Stimulated activated CD8-positive, alpha-beta memory T cell treated with anti-CD3 and anti-CD28 coated beads, Interleukin-15, amount 100 ng/mL, for 1 hour (primary cell): ENCODE measurements around the gene SYNGR3.
"Not testable (repeated sequence)": the region's sequence is repeated elsewhere in the genome, so short reads cannot be mapped to it uniquely, and the experiment has no call there.

Experiments used
- DNase-seq: peaks from one replicate; pipeline ENCODE4 v3.0.0-alpha.2; 2020; ENCODE audit warnings: low read depth

The SYNGR3 gene

DNA sequence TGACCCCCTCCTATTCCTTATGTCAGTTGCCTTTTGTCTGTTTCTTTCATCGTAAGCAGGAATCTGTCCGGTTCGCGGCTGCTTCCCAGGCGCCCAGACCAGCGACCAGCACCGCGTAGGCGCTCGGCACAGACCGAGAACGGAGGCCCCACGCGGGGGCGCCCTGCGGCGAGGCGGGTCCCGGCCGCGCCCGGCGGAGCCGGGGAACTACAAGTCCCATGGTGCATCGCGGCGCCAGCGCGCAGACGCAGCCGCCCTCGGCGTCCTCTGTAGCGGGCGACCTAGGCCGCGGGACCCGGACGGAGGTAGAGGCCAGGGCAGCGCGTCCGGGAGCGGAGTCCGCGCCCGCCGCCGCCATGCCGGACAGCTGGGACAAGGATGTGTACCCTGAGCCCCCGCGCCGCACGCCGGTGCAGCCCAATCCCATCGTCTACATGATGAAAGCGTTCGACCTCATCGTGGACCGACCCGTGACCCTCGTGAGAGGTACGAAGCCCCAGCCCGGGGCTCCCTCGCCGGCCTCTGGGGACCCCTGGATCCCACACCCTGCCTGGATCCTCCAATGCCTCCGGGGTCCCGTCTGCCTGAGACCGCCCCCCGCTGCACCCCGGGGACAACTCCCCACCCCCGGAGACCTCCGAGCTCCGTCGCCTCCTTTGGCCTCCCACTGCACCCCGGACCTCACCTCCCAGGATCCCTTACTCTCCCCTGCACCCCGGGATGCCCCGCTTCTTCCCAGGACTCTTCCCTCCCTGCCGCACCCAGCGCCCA lies 30.3 kb upstream of the SYNGR3 start, which contains the start of gene NDUFB10:
TSS of gene NDUFB10 (plus strand) at position 270 of the 771 bp plus-strand sequence. CDS start at position 357, 87 bp downstream.
- DNase-seq = peak; percentile 85

DNA sequence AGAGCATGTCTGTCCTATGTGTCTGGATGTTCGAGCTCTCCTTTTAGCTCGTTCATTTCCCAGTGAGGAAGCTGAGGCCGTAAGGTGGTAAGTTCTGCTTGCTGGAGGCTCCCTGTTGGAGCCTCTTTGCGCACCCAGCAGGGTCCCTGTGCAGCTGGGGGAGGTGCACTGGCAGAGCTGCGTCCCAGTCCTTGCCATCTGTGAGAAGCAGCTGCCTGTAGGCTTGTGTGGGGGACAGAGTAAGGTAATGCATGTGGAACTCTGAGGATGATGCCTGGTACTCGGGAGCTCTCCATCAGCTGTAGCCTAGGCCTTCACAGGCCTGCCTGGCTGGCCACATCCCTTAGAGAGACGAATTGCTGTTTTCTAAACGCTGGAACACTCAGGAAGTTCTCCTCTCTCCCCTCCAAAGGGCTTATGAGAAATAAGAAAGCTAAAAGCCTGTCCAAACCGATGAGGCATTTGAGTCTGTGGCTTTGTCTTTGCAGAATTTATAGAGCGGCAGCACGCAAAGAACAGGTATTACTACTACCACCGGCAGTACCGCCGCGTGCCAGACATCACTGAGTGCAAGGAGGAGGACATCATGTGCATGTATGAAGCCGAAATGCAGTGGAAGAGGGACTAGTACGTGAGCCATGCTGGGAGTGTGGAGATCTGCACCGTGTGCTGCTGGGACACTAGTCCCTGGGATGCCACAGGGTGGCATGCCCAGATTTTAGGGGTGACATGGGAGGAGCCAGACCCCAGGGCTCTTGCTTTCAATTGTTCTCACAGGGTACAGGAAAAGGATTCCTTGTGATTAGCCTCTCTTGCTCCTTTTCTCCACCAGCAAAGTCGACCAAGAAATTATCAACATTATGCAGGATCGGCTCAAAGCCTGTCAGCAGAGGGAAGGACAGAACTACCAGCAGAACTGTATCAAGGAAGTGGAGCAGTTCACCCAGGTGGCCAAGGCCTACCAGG lies 28.8 kb upstream of the SYNGR3 start:
- no peak for DNase-seq

DNA sequence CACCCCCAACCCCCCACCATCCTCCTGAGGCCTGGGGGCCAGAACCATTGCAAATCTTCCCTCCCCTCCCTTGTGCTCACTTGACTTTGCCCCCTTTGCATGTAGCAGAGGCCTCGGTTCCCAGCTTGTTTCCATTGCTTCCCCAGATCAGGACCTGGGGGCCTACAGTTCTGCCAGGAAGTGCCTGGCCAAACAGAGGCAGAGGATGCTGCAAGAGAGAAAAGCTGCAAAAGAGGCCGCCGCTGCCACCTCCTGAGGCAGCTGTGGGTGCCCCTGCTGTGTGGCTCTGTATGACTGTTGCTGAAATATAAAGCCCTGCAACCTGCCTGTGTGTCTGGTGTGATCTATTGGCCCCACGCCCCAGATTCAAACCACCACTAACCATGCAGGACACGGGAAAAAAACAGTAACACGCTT lies 28.1 kb upstream of the SYNGR3 start:
- DNase-seq = no peak

DNA sequence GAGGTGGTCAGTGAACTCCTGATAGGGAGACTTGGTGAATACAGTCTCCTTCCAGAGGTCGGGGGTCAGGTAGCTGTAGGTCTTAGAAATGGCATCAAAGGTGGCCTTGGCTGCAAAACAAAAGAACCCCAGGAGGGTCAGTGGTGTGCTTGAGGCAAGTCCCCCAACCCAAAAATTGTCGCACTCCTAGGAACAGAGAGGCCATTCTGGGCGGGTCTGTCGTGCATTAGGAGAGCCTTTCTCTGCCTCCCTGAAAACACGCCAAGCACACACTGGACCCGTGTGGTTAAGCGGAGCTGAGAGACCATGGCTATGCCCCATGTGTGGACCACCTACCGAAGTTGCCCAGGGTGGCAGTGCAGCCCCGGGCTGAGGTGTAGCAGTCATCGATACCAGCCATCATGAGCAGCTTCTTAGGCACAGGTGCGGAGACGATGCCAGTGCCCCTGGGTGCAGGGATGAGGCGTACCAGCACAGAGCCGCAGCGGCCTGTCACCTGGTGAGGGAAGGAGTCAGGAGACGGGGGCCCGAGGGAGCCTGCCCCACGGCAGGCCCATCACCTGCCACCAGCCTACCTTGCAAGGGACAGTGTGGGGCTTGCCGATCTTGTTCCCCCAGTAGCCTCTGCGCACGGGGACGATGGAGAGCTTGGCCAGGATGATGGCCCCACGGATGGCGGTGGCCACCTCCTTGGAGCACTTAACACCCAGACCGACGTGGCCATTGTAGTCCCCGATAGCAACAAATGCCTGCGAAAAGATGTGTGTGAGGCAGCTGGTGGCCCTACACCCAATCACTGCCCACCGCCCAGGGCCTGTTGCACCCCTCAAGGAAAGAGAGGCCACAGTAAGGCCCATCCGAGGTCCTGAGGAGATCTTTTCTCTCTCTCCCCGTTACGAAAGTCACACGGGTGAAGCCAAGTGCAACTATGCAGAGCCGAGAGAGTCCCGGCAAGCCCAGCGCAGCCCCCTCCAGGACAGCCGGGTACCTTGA lies 27.3 kb upstream of the SYNGR3 start:
- DNase-seq = not testable (repeated sequence)

GRCh38 chr16:1963806-1964505 lies 25.8 kb upstream of the SYNGR3 start:
- no peak for DNase-seq

- DNase-seq = peak; percentile 93
These were observed 25.0 kb upstream of the SYNGR3 start, which contains the start of gene RPS2 for GRCh38 chr16:1964506-1965395. Gene RPS2 (minus strand): TSS chr16:1964826. CDS start chr16:1964625, 201 bp downstream.

- no peak for DNase-seq
These were observed 24.3 kb upstream of the SYNGR3 start for GRCh38 chr16:1965396-1966001.

DNA sequence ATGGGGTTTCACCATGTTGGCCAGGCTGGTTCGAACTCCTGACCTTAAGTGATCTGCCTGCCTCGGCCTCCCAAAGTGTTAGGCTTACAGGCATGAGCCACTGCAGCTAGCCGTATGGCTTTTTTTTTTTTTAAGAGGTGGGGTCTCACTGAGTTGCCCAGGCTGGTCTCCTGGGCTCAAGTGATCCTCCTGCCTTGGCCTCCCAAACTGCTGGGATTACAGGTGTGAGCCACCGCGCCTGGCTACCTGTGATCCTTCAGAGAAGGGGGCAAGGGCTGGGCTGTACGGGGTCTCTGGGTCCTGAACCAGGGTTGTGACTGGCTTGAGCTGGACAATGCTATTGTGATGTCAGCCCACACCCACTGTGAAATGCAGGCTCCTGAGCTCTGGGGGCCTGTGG lies 23.3 kb upstream of the SYNGR3 start, which contains the start of gene RNF151:
TSS of gene RNF151 (plus strand) at position 397 of the 400 bp plus-strand sequence. CDS start 26 bp downstream, outside the sequence.
- no peak for DNase-seq

DNA sequence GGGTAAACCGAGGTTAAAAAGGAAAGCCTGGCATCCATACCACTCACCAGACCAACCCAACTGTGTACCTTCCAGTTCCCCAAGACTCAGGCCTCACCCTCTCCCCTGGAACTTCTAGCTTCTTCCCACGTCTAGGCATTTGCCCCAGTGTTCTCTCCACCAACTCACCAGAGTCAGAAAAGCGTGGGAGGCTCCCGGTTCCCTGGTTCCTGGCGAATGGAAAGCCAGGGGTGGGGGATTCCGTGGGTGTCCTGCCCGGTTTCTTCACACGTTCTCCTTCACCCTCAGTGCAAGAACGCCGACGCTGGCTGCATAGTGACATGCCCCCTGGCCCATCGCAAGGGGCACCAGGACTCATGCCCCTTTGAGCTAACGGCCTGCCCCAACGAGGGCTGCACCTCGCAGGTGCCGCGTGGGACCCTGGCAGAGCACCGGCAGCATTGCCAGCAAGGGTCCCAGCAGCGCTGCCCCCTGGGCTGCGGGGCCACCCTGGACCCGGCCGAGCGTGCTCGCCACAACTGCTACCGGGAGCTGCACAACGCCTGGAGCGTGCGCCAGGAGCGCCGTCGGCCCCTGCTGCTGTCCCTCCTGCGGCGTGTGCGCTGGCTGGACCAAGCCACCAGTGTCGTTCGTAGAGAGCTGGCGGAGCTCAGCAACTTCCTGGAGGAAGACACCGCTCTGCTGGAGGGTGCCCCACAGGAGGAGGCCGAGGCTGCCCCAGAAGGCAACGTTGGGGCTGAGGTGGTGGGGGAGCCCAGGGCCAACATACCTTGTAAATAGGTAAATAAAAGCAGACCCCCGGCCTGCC lies 21.4 kb upstream of the SYNGR3 start:
- no peak for DNase-seq

DNA sequence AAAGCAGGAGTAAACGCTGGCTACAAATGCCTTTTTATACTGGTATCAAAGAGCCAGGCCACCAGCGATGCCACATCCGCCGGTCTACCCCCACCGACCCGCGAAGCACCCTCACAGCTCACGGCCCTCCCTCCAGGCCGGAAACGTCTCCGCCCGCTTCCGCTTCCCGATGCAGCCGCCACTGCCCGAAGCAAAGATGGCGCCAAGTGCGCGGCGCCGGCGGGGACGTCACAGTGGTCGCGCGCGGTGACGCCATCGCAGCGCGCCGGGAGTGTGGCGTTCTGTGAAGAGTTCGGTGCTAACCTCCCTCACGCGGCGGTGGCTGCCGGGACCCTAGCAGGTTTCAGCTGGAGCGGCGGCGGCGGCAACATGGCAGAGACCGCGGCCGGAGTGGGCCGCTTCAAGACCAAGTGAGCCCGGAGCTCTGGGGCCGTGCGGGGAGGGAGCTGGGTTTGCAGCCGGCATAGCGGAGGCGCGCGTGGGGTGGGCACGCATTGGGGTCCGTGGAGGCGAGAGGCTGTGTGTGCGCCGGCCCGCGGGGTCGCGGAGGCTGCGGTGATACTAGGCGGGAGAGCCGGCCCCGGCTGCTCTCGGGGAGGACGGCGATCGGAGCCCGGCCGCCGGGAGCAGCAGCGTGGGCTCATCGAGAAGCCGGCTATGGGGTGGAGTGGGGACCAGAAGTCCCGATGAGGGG lies 17.8 kb upstream of the SYNGR3 start, which contains the start of gene TBL3:
TSS of gene TBL3 (plus strand) at position 258 of the 694 bp plus-strand sequence. CDS start at position 370, 112 bp downstream.
- peak; percentile 90 for DNase-seq

- DNase-seq = no peak
These were observed 17.3 kb upstream of the SYNGR3 start for GRCh38 chr16:1972490-1972877.

DNA sequence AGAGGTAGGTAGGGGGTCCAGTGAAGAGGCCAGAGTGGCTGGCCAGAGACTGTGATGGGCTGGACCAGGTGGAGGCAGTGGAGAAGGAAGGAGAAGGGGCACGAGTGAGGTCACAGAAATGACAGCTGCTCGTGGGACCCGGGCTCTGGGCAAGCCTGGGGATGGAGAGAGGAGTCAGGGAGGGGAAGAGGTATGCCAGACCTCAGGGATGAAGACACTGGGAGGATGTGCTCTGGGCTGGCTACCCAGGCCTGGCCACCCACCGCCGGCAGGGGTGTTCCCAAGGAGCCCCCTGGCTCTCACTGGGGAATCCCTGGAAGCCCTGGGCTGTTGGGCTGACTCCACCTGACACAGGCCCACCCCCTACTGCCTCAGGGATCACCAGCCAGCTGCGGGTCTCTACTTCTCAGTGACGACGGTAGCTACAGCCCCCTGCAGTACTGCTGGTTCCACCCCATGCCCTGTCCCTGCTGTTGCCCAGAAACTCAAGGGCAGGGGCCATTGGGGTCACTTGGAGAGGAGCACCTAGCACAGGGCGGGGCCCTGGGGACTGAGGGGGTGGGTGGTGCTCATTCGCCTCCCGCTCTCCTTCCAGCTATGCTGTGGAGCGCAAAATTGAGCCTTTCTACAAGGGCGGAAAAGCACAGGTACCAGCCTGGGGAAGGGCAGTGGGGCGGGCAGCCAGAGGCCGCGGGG lies 16.2 kb upstream of the SYNGR3 start:
- DNase-seq = no peak

DNA sequence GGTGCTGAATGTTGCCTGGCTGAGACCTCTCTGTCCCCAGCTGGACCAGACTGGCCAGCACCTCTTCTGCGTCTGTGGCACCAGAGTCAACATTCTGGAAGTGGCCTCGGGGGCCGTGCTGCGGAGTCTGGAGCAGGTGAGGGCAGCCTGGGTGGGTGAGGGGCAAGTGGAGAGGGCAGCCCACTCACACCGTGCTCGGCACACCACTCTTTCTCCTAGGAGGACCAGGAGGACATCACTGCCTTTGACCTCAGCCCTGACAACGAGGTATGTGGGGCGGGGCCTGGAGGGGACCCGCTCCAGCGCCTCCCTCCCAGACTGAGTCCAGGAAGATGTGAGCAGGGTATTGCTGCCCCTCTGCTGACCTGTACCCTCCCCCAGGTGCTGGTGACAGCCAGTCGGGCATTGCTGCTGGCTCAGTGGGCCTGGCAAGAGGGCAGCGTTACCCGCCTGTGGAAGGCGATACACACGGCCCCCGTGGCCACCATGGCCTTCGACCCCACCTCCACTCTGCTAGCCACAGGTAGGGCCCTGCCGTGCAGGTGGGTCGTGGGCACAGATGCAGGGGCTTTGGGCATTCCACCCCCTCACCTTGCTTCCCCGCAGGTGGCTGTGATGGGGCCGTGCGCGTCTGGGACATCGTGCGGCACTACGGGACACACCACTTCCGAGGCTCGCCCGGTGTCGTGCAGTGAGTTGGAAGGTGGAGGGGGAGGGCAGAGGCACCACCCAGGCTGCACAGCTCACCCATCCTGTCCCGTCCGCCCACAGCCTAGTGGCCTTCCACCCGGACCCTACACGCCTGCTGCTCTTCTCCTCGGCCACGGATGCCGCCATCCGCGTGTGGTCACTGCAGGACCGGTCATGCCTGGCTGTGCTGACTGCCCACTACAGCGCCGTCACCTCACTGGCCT lies 15.4 kb upstream of the SYNGR3 start:
- no peak for DNase-seq

DNA sequence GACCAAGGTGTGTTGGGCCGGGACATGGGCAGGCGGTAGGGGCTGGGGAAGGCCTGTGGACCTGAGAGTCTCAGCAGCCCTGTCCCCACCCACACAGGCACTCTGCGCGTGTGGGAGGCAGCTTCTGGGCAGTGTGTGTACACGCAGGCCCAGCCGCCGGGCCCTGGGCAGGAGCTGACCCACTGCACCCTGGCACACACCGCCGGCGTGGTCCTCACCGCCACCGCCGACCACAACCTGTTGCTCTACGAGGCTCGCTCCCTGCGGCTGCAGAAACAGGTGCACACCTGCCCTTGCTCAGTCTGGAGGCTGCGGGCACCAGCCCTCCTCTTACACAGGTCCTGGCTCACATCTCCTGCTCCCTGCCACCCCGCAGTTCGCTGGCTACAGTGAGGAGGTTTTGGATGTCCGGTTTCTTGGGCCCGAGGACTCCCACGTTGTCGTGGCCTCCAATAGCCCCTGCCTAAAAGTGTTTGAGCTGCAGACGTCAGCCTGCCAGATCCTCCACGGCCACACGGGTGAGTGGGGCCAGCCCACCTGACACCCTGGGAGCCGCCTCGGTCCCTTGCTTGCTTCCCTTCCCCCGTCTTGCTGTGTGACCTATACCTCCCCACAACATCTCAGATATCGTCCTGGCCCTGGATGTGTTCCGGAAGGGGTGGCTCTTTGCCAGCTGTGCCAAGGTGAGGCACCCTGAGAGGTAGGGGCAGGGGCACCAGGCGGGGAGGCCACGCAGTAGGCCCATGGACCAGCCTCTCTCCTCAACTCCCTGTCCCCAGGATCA lies 14.1 kb upstream of the SYNGR3 start:
- DNase-seq = no peak

DNA sequence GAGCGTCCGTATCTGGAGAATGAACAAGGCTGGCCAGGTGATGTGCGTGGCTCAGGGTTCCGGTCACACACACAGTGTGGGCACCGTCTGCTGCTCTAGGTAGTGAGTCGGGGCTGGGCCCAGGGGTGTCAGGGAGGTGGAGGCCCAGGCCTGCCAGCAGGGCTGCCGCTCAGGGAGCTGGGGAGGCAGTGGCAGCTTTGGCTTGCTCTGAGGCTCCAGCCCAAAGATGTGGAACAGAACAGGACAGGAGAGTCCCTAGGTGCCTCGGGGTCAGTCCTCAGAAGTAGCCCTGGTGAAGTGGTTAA lies 13.6 kb upstream of the SYNGR3 start:
- DNase-seq = no peak
